CD4-positive, alpha-beta T cell treated with Interleukin-15 for 1 hour (primary cell): Measurements from ENCODE around the gene P2RX6.
"Not testable (repeated sequence)": the region's sequence is repeated elsewhere in the genome, so short reads cannot be mapped to it uniquely, and the experiment has no call there.

Experiments used
- DNase-seq: peaks from one replicate; pipeline ENCODE4 v3.0.0-alpha.2; 2020

Gene P2RX6

DNA sequence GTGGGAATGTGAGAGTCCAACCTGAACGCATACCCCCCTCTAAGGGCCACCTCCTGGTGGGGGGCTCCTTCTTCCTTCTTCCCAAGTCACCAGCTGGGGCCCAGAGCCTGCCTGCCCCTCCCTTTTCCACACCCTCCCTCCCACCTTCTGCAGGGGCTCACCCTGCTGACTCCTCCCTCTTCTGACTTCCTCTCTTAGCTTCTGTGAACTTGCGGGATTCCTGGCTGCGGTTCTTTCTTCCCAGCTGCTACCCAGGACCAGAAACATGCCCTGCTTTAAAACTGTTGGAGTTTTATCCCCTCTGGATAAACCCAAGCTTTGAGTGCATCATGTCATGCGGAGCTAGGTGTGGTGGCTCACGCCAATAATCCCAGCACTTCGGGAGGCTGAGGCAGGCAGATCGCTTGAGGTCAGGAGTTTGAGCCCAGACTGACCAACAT, 40.9 kb downstream of the P2RX6 start:
- DNase-seq, result no peak

DNA sequence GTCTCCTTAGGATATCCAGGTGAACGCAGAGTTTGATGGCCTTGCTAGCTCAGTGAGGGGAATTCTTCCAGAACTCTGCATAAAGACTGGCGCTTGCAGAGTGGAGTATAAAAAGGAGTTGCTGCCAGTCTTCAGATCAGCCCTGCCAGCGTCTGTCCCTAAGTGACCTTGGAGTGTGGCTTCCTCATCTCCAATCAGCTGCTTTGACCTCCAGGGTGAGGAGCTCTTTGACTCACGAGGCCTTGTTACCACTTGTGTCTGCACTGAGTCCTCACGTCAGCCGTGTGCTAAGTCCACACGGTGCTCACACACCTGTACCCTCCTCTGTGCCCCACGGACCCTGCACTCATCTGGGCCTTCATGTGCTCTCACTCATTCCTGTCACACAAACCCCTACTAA, 45.4 kb downstream of the P2RX6 start:
- not testable (repeated sequence) for DNase-seq

DNA sequence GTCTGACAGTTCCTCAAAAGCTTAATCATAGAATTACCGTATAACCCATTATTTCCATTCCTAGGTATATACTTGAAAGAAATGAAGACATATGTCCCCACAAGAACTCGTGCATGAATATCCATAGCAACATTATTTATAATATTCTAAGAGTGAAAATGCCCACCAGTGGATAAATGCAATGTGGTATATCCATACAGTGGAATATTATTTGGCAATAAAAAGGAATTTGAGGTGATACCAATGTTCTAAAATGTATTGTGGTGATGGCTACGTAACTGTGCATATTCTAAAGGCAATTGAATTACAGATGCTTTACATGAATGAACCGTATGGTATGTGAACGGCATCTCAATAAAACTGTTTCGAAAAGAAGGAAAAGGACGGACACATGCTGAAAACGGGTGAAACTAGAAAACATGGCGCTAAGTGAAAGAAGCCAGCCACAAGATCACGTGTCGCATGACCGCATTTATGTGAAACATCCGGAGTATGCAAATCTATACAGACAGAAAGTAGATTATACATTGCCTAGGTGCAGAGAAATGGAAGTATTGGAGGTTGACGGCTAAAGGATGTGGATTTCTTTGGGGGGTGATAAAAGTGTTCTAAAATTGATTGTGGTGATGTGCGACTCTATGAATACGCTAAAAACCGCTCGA, 46.8 kb downstream of the P2RX6 start:
- not testable (repeated sequence) for DNase-seq

DNA sequence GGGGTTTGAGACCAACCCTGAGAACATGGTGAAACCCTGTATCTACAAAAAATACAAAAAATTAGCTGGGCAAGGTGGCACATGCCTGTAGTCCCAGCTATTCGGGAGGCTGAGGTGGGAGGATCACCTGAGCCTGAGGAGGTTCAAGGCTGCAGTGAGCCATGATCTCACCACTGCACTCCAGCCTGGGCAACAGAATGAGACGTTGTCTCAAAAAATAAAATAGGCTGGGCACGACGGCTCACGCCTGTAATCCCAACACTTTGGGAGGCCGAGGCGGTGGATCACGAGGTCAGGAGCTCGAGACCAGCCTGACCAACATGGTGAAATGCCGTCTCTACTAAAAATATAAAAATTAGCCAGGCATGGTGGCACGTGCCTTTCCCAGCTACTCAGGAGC, 49.5 kb downstream of the P2RX6 start:
- DNase-seq, result not testable (repeated sequence)

DNA sequence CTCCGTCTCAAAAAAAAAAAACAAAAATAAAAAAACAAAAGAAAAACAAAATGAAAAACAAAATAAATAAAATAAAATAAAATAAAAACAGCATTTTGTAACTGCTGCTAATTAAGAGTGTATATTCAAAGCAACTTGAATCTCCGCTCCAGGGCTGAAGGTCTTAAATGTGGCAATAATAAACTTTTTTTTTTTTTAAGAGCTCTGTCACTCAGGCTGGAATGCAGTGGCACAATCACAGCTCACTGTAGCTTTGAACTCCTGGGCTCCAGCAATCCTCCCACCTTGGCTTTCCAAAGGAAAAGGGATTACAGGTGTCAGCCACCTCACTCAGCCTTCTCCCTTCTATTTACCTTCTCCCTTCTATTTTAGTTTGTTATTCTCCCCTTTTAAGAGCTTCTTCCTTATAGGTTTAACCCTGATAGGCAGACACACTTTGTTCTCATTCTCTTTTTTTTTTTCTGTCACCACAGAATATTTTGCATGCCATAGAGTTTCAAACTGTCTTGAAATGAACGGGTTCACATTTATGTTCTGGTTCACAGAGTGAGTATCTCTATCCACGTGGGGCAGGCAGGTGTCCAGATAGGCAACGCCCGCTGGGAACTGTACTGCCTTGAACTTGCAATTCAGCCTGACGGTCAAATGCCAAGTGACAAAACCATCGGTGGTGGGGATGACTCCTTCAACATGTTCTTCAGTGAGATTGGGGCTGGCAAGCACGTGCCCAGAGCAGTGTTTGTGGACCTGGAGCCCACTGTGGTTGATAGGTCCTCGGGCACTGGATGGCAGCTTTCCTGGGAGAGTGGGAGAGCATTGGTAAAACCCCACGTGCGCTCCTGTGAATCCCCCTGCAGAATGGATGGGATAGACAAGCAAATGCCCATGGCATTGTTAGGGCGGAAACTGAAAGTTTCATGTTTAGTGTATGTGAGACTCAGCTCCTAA, 50.2 kb downstream of the P2RX6 start:
- DNase-seq, result no peak

DNA sequence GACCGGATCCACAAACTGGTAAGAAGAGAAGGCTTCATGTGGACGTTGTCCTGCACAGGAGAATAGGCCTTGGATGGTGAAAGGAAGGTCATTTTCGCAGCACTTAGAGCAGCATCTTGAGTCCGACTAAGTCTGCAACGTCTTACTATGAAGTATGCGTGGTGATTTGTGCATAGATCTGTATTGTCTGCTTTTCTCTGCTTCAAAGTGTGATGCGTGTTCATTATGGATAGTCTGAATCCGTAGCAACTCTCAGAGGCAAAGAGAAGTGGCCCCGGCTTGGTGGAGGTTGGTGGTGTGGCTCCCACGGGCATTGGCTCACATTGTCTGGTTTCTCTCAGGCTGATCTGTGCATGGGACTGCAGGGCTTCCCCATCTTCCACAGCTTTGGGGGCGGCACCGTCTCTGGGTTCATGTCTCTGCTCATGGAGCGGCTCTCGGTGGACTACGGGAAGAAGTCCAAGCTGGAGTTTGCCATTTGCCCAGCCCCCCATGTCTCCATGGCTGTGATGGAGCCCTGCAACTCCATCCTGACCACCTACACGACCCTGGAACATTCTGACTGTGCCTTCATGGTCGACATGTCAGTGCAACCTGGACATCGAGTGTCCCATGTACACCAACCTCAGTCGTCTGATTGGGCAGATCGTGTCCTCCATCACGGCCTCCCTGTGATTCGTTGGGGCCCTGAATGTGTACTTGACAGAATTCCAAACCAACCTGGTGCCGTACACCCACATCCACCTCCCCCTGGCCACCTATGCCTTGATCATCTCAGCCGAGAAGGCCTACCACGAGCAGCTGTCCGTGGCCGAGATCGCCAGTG, 52.3 kb downstream of the P2RX6 start:
- DNase-seq, result no peak

DNA sequence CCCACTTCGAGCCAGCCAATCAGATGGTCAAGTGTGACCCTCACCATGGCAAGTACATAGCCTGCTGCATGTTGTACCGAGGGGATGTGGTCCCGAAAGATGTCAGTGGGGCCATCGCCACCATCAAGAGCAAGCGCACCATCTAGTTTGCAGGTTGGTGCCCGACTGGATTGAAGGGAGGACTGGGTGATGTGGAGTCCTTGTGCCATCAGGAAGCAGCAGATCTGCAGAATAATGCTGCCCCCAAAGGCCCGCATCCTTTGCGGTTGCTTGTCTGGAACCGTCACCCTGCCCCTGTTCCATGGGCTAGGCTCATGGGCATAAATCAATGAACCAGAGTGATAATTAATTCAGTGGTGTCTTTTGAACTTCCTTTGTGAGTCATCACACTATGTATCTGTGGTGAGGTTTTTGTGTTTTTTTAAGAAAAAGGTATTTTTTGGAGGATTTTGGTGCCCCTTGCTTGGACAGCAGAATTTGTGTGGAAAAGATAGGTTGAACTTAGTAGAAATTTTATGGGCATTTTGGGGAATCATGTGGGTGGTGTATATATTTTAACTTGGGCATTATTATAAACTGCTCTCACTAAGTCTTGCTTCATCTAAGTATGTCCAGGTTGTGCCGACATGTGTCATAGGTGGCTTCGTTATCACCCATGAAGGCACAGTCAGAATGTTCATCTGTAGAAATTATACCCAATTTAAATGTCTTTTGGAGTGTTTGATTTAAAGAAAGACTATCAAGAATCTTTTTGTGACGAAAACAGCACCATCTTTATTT, 53.1 kb downstream of the P2RX6 start:
- DNase-seq, result no peak

DNA sequence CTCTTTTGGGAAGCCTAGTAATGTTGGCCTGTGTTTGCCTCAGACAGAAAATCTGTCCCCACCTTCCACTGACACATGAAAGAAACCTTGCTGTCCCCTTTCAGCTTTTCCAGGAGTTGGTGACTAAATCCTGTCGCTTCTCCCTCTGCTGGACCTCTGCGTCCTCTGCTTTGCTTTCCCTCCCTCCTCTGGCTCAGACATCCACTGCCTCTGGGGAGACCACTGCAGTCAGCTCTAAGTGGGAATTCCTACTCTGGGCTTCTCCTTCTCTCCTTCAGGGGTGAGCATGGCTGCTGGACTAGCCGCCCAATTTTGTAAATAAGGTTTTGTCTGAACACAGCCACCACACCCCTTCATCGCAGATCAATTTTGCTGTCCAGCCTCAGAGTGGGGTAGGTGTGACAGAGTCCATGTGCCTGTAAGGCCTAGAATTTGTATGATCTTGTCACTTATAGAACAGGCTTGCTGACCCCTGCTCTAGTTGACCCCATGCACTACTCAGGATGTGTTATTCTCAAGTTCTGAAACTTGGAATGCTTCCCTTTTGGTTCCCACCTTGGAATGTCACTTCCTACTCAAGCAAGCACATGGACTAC, 53.8 kb downstream of the P2RX6 start:
- DNase-seq, result no peak

DNA sequence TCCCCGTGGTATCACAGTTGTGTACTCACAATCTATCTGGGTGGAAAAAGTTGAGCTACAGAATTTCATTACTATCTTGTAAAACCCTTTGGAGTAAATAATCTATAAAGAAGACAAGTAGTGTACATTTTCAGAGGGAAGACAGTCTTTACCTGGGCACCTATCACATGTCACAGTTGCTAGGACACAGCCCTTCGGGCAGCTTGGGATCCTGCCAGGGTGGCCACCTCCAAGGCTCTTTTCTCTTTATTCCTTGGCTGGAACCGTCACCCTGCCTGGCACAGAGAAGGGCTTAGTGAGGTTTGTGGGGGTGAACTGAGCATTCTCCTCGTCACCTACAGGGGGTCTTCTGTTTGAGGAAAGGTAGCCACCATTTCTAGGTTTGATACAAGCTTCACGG, 54.4 kb downstream of the P2RX6 start:
- no peak for DNase-seq

DNA sequence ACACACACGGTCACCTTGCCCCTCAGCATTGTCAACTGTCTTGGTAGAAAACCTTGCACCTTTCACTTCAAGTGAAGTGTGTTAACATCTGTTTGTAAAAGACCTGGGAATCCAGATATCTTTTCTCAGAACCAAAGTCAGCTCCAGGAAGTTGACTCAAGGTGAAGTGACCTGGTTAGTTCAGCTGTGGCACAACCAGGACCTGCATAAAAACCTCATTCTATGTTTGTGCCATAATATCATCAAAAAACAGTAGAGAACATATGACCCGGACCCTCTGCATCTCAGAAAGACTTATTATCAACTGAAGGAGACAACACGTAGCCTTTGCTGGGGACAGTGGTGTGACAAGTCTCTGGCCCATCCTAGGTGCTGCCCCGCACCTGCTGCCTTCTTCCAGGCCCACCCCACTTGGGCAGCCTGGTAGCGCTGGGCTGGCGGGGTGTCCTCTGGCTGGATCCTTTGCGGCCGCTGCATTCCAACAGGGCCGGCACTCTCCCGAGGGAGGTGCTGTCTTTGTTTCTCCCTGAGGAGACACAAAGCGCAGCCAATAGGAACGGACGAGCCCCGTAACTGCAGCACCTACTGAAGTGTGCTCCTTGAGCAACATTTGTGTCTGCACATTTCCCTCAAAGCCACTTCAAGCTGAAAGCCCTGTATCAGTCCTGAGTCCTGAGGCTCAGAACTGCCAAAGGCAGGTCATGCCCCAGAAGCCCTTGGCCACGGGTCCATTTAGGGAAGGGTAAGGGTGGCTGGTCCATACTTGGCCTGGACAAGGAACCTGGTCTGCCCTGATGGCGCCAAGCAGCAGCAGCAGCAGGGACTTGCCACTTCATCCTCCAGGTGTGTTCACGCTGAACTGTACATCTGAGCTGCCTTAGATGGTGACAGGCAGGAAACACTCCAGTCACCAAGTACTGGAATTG, 56.0 kb downstream of the P2RX6 start:
- no peak for DNase-seq

DNA sequence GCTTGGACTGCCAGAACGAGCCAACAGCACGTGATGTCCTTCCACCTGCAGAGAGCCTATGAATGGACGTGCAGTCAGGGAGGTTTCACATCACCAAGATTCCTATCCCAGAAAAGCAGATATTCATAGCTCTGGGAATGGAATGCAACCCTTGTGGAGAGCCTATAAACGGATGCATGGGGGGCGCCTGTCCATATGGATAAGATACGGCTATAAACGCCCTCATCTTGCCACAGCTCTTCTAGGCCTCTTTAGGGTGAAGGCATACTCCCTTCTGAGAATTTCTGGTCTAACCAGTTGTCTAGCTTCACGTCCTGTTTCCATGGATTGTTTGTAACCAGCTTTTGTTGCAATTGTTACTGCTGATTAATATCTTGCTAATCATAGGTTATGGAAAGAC, 56.8 kb downstream of the P2RX6 start:
- DNase-seq, result not testable (repeated sequence)

DNA sequence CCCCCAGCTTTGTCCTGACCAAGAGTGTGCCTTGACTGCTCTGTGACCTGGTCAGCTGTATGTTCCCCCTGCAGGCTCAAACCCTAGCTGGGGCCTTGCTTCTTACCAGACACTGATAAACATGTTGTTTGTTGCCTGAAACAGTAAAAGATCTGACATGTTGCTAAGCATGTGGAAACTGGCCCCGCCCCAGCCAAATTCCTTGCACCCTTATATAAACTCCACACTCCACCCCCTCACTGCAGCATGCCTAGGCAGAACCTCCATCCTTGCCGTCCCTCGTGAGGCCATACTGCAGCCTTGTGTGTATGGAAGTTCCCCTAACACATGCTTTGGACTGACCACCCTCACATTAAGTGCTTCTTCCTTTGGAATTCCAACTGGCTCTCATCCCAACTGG, 58.1 kb downstream of the P2RX6 start:
- DNase-seq, result no peak

DNA sequence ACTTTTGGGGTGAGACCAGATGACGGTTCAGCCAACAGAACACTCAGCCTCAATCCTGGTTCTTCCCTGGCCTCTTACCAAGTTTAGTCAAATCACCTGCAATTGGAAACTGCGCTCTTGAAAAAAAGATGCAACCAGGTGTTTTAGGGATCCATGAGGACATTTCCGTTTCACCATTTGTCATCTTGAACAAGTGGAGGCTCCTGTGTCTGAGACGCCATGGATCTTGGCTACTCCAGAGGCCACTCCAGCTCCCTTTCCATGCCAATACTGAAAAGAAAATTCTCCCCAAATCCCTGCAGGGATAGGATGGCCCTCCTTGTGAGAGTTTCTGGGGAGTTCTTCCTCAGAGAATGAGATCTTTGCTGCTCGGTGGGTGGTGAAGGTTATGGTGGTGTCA, 58.5 kb downstream of the P2RX6 start:
- DNase-seq, result no peak

DNA sequence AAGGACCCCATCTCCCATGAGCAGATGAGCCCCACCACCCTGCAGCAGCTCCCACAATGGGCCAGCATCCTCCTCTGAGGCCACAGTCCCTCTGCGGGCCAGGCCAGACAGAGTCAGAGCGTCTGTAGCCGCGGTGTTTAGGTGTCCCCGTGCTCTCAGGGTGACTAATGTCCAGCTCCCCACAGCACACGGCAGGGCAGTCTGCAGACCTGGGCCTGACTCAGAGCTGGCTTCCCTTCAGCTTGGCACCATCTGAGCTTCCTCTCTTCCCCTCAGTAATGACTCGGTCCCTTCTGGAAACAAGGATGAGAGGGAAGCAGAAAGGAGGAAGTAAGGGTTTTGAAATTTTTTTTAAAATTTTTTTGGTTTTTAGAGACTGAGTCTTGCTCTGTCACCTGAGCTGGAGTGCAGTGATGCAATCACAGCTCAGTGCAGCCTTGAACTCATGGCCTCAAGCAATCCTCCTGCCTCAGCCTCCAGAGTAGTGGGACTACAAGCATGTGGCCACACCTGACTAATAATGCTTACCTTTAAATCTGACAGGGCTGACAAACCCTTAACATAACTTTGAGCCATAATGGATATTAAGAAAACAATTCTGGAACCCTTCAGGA, 59.2 kb downstream of the P2RX6 start:
- peak; percentile 43 for DNase-seq

DNA sequence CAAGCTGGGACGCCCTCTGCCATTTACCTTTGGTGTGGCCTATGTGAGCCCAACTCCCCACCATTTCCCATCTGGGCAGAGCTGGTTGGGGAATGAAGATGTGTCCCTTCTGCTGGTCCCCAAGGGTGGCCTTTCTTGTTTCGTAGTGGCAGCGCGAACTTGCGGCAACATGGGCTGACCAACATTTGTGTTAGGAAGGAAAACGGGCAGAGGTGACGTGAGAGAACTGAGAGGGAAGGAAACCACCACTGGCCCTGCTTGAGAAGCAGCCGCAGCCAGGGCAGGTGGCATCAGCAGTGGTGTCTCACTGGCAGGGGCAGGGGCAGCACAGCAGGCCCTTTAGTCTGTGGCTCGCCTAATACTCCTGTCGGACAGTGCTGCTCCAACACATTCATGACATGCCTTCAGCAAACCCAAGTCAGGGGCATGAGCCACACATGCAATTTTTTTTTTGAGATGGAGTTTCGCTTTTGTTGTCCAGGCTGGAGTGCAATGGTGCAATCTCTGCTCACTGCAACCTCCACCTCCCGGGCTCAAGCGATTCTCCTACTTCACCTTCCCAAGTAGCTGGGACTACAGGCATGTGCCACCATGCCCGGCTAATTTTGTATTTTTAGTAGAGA, 60.7 kb downstream of the P2RX6 start:
- no peak for DNase-seq

DNA sequence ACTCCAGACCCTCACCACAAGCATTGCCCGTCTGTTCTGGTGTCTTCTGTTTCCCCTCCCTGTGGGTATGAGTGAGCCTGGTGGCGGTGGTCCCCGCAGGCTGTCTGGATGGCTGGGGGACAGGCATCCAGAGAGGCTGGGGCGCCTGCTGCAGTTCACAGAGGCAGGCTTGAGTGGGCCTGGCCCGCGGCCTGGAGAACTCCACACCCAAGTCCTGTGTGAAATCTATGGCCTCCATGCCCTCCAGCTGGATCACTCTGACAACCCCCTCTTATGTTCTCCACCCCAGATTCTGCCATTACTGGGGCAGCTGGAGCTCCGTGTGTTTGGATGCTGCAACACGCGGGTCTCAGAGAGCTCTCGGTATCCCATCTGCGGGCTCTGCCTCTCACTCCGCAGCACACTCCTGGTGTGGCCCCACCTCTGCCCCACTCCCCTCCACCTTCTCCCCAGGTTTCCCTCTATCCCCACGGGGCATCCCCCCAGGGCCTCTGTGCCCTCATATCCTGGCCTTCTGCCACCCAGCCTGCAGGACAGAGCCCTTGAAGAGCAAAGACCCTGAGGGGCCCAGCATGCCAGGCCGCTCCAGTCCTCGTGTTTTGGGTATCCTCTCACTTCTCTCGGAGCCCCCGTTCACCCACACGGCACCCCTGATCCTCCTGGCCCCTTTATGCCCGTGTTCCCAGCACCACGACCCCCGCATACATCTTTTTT, 62.1 kb downstream of the P2RX6 start:
- DNase-seq, result no peak
